GM21737 (cell line): ENCODE results near the gene ZNF280B.

Experiments
- ATAC-seq: cut with Tn5 transposase; IDR thresholded peaks from one replicate; pipeline ENCODE4 v1.9.1; 2021; ENCODE audit warnings: mild to moderate bottlenecking, moderate library complexity; ENCODE audit not compliant: unreplicated experiment

Gene ZNF280B, protein sequence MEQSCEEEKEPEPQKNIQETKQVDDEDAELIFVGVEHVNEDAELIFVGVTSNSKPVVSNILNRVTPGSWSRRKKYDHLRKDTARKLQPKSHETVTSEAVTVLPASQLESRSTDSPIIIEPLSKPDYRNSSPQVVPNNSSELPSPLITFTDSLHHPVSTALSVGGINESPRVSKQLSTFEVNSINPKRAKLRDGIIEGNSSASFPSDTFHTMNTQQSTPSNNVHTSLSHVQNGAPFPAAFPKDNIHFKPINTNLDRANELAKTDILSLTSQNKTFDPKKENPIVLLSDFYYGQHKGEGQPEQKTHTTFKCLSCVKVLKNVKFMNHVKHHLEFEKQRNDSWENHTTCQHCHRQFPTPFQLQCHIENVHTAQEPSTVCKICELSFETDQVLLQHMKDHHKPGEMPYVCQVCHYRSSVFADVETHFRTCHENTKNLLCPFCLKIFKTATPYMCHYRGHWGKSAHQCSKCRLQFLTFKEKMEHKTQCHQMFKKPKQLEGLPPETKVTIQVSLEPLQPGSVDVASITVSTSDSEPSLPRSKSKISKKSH

DNA sequence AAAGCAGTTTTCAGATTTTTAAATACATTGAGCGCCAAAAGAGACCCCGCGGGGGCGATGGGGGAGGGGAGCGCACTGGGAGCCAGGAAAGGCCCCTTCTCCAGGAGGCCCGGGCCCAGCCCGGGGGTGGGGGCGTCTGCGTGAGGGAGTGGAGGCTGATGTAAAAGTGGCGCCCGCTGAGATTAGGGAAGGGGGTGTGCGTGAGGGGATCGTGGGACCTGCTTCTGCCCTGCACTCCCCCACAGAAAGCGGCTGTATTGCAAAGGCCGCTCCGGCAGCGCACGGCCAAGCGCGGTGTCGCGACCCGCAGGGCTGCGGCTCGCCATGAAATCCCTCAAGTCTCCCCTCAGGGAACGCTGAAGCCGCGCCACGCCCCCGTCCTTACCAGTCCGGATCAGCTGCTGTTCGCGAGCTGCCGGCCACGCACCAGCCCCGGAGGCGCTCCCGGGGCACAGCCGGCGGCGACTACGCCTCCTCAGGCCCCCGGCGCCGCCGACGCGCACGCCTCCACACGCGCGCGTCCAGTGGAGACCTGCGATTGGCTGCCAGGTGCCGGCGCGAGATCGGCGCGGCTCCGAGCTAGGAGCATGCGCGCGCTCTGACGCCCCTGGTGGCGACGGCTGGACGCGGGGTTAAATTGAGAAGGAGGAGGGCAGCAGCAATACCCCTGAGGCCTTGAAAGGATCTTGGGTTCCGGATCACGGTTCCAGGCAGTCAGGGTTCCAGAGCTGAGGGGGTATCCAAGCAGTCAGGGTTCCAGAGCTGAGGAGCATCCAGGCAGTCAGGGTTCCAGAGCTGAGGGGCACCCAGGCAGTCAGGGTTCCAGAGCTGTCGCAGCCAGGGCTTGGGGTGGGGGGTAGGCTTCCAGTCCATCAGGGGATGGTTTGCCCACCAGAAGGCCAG lies at the start of gene ZNF280B:
ZNF280B (minus strand) TSS at position 469 of the 903 bp plus-strand sequence. CDS start 19,344 bp downstream, outside the sequence.
- ATAC-seq, result peak; percentile 83

DNA sequence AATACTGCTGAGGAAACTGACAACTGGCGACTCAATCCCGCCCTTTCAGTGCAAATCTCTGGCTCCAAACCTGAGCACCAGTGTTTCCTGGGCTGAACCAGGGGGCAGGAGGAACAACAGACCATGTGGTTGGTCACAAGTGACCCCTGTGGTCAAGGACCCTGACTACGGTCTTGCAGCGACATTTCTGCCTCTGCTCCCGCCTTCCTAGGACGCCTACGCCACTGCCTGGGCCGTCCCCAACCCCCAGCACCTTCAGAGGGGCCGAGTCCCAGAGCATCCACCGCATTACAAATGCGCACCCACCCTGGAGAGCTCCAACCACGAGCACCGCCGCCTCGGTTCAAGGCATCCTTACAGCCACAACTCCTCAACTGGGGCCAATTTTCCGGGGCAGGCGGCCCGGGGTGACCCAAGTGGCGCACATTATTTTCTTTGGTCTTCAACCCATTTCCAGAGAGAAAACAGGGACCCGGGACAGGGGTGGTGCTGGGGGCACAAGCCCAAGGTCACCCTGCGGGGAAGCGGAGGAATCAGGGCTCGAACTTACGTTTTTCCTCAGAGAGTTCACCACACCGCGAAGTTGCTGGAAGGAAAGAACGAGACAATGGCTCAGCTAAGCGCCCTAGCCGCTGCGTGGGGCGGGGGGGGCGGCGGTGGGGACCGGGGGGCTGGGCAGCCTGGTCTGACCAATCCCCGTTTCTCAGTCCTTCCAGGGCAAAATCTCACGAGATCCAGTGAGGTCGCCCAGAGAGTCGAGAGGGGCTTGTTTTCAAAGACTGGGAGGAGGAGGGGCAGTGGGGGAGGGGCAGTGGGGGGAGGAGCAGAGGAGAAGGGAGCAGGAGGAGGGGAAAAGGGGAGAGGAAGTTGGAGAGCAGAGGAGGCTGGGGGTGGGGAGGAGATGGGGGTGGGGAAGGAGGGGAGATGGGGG lies 48.7 kb upstream of the ZNF280B start:
- no peak for ATAC-seq

DNA sequence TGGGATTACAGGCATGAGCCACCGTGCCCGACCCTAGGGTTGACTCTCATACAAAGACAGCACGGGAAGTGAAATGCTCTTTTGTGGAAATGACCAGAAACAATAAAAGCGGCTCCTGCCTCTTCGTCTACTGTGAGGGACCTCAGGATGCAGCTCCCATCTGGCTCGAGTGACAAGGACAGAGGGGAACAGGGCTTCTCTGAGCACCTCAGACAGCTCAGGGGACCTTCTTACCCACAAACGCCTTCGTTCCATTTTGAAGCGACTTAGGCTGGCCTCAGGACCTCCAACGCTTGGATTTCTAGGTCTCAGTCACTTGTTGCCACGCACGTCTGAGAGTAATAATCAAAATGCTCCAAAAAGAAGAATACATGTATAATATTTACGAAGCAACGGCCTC lies 48.0 kb upstream of the ZNF280B start:
- no peak for ATAC-seq

DNA sequence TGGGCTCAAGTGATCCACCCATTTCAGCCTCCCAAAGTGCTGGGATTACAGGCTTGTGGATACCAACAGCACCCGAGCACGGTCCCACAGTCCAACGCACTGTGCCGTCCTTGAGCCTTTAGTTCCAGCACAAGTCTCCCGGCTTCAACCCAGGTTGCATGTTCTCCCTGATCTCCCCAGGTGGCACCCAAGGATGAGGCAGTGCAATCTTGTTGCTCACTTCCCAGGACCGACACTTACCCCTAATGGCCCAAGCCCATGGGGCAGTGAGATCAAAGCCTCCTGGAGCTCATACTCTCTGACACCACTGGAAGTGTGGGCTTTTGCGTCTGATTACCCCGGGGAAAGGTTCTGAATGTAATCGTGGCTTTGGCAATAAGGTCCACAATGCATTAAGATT lies 47.1 kb upstream of the ZNF280B start:
- no peak for ATAC-seq

DNA sequence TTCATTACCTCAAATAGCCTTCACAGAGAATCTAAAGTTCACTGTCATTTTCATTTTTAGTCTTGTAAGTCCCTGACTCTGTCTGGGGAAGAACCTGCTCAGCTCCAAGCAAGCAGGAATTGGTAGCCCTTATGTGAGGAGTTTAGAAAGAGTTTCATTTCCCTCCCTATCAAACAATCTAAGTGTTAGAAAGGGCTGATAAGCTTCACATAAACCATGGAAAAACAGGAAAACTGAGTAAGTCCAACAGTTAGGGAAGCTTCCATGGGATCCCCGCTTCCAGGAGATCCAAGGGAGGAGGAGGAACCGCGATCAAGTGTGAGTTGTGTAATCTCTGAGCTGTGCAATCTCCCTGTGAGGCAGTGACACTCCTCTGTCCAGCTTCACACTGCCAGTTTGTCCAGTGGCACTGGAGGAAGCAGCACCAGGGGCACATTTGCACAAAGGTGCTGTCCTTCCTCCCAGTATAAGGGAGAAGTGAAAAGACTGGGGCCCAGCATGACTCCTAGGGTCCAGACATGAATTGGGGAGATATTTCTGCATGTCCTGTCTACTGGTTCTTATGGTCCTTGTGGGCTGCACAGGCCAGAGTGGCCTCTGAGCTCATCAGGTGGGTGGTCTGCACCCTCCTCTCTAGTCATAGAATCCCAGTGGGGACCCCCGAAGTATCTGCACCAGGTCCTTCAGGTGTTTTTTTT lies 46.2 kb upstream of the ZNF280B start:
- ATAC-seq, result no peak

DNA sequence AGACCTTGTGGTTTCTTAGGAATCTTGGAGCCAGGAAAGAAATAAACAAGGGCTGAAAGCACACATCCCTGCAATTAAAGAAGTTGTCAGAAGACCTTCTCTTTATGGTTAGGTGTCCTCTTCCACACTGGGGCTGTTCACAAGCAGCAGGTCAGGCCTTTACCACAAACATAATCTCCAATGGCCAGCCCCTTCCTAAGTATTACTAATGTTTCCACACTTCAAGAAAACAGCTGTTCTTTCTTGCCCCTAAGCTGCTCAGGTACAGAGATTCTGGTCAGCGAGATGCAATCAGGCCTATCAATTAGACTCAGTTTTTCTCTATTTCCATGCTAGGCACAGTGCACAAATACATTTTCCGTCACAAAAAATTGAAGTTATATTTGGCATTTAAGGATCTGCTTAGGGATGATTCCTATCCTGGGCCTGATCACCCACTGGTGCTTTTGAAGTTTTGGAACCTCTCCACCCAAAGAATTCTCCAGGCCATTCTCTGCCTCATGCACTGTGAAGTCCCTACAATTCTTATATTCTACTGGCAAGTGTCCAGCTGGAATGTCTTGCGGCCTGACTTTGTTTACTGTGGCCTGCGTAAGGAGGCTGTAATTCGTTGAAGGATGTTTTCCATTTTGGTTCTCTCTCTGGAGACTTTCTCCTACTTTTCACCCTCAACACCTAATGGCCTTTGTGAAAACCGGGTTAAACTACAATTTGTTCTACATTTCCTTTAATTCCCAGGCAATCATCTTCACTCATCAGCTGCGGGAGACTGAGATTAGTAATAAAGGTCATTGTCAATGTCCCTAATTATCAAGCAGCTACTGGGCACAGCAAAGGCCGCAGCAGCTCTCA lies 45.4 kb upstream of the ZNF280B start:
- ATAC-seq, result no peak

DNA sequence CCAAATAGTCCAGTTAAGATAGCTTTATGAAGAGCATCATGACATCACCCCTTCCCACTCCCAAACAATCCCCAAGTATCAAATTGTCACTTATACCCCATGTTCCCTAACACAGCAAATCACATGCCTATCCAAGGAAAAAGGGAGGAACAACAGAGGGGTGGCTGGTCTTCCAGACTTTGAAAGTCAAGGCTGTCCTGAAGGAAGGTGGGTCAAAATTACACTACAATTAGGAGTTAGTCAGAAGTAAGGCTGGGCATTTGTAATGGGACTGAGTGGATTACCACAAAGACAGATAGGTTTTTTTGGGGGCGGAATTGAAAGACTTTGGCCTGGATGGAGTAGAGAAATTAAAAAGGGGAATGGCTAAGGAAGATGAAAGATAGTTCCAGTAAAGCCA lies 44.6 kb upstream of the ZNF280B start:
- ATAC-seq, result no peak

DNA sequence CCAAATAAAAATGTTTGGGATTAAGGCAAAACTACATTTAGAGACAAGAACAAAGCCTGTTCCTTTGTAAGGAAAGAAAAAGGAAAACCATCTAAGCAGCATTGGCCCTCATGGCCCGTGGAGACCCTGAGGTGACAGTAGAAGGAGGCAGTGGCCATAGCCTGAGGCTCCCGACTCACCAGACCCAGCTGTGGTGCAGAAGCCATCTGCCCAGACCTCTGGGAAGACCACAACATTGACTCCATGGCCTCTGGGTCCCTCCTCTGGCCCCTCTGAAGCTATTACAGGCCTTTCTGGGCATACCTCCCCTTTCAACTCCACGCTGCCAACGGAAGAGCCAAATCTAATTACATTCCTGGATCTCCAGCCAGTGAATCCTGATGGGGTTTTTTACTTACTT lies 44.1 kb upstream of the ZNF280B start:
- no peak for ATAC-seq

DNA sequence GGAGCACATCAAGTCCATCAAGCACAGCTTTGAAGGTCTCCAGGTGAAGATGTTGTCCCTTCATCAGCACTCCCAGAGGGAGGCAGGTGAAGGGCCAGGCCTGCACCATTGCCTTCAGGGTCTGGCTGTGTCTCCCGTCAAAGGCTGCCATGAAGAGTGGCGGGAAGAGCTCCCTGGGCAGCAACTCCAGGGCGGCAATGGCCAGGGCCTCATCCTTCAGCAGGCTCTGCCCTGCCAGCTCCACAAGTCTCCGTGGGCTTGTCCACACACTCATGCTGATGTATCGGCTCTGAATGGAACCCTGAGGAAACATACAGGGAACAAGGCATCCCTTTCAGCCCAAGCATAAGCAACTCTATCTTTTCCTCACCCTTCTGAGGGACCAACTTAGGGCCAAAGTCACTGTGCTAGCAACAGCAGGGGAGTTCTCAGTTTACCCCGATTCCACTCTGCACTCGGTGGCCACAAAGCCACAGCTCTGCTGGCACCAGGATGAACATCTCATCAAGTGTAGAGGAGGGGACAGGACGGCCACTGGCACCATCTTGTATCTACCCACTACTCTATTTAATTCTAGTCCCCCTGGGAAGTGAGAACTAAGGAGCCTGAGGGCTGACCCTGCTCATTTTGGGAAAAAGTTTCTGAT lies 42.4 kb upstream of the ZNF280B start:
- no peak for ATAC-seq

DNA sequence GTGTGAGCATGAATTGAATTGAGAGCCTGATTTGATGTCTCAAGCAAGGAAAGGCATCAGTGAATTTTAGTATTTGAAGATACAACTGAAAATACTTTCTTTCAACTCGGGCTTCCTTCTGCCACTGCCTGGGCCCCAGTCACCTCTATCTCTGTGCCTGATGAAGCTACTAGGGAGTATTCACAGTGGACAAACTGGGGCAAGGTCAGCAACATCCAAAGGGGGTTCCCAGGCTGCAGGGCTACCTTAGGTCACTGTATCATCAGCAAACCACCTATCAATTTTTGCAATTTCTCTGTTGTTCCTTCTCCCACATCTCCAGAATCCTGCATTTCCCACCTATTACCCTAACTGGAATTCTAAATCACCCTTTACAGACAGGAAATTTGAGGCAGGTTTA lies 40.4 kb upstream of the ZNF280B start:
- no peak for ATAC-seq

DNA sequence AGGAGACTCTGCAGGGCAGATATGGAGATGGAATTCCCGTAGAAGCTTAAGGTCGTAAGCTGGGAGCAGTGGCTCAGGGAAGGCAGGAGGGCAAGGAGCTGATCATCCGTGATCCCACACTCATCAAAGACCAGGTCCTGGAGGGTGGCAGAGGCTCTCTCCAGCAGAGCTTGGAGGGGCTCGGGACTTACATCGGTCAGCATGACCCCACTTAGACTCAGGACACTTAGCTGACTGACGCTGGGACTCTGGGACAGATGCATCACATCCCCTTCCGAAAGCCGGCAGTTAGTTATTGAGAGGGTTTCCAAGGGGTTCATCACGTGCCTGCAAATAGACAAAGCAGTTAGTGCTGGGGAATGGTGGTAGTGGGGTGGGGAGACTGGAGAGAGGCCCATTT lies 39.8 kb upstream of the ZNF280B start:
- ATAC-seq, result no peak

DNA sequence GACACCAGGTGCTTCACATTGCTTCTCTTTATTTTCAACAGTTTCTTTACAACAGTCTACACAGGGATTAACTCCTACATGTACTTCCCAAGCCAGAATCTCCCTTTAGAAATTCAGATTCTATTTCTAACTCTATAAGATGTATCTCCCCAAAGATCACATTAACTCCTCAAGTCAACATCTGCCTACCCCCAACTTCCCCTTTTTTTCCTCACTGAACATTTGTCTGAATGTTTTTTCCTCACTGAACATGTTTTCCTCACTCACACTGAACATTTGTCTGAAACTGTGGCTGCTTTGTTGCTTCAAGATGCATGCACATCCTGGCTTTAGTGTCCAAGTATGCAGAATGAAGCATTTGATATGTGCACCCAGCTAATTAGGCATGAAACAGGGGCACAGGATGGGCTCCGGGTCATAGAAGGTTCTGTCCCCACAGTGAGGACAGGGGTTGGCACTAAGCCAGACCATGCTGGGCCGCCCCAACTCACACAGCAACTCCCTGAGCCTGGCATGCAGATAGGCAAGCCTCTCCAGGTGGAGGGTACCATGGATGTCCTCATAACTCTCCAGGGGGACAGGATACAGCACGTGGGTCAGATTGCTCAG lies 39.3 kb upstream of the ZNF280B start:
- ATAC-seq, result no peak

DNA sequence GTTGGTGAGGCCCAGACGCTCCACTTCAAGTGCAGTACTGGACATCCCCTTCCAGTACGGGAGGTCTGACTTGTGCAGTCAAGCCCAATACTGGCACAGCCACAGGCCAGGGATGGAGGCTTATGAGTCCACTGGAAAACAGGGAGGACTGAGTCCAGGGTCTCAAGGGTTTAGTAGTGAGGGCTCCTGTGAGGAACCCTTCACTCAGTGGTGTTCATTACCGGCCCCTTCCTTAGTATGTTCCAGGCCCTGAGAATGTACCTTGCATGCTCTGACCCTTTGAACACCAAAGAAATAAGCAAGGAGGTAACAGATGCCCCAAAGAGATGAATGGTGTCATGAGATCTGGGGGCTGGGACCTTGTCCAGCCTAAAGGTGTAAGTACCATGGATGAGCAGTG lies 38.7 kb upstream of the ZNF280B start:
- ATAC-seq, result no peak

DNA sequence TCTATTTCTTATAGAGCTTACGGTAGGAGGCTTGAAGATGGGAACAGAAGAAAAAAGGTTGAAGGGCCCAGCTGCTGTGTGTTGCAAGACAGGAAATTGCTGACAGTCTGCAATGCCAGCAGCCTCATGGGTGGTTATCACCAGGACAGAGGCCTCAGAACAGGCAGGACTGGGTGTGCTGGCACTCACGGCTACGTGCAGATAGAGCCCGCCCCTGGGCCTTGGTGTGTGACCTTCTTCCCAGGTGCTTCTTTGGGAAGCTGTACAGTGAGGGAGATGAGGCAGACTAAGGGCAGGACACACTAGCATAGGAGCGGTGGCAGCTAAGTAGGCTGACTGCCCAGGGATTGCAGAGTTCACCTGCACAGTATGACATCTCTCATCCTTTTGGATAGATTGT lies 37.9 kb upstream of the ZNF280B start:
- ATAC-seq, result no peak

DNA sequence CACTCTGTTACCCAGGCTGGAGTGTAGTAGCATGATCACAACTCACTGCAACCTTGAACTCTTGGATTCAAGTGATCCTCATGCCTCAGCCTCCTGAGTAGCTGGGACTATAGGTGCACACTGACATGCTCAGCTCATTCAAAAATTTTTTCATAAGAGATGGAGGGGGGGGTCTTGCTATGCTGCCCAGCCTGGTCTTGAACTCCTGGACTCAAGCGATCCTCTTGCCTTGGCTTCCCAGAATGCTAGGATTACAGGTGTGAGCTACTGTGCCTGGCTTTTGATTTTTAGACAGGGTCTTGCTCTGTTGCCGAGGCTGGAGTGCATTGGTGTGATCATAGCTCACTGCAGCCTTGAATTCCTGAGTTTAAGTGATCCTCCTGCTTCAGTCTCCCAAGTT lies 36.5 kb upstream of the ZNF280B start:
- ATAC-seq, result no peak

DNA sequence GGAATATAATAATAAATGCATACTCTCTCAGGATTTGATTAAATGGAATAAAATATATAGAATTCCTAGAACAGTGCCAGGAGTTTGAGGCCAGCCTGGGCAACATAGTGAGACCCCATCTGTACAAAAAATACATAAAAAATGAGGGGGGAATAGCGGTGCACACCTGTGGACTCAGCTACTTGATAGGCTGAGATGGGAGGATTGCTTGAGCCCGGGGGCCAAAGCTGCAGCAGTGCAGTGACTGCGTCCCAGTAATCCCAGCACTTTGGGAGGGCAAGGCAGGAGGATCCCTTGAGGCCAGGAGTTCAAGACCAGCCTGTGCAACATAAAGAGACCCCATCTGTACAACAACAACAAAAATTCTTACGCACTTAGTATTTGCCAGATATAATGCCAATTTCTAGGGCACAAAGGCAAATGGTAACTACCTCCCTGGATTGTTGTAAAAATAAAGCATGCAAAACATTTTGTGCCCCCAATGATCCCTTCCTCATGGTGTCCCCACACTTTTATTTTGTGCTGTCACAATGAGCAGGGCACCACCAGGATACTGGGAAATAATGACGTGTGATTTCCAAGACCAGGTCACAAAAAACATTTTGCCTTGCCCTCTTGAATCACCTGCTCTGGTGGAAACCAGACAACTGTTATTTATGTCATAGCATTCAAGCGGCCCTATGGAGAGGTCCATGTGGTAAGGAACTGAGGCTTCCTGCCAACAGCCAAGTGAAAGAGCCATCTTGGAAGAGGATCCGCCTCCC lies 29.9 kb upstream of the ZNF280B start:
- no peak for ATAC-seq

DNA sequence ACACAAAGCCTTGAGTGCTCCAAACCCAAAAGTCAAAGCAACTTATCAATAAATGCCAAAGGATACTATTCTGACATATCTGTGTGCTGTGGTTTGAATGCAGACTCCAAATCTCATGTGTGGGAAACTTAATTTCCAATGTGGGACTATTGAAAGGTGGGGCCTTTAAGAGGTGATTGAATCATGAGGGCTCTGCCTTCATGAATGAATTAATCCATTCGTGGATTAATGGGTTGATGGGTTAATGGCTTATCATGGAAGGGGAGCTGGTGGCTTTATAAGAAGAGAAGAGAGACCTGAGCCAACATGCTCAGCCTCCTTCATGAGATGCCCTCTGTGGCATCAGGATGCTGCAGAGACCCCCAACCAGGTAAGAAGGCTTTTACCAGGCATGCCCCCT lies 28.4 kb upstream of the ZNF280B start:
- ATAC-seq, result no peak
